Measurements from ENCODE around the gene KCNG2.

KCNG2 gene

GRCh38 chr18:79792988-79793355 is 4.8 kb upstream of the KCNG2 start:
- no peak overlapping the region for H3K27ac ChIP-seq
- no peak for TF ChIP-seq CTCF (conservative IDR thresholded peaks at IDR 0.05)
- no peak for TF ChIP-seq ZFX (IDR thresholded peaks at IDR 0.05)

- TF ChIP-seq ZFX (IDR thresholded peaks at IDR 0.05) (no peak), CTCF (conservative IDR thresholded peaks at IDR 0.05) (no peak)
- no peak overlapping the region for H3K27ac ChIP-seq
These were observed 2.9 kb upstream of the KCNG2 start for GRCh38 chr18:79794846-79795245.

GRCh38 chr18:79795446-79795845 is 2.3 kb upstream of the KCNG2 start:
- H3K27ac ChIP-seq: no peak overlapping the region

GRCh38 chr18:79796016-79796415 is 1.7 kb upstream of the KCNG2 start:
- TF ChIP-seq ZFX (IDR thresholded peaks at IDR 0.05): no peak
- TF ChIP-seq CTCF (conservative IDR thresholded peaks at IDR 0.05): no peak
- H3K27ac ChIP-seq: no peak overlapping the region

More at GRCh38 chr18:79795446-79795845, 2.3 kb upstream of the KCNG2 start:
- TF ChIP-seq CTCF (conservative IDR thresholded peaks at IDR 0.05) (no peak), ZFX (IDR thresholded peaks at IDR 0.05) (no peak)

GRCh38 chr18:79796531-79797405 is 970 bp upstream of the KCNG2 start:
- TF ChIP-seq CTCF (conservative IDR thresholded peaks at IDR 0.05) (no peak), ZFX (IDR thresholded peaks at IDR 0.05) (no peak)
- H3K27ac ChIP-seq: no peak overlapping the region

- TF ChIP-seq CTCF (conservative IDR thresholded peaks at IDR 0.05): no peak
- no peak for TF ChIP-seq ZFX (IDR thresholded peaks at IDR 0.05)
- no peak overlapping the region for H3K27ac ChIP-seq
These were observed 734 bp downstream of the KCNG2 start for GRCh38 chr18:79798346-79798998.

- no peak overlapping the region for H3K27ac ChIP-seq
- TF ChIP-seq CTCF (conservative IDR thresholded peaks at IDR 0.05) (no peak), ZFX (IDR thresholded peaks at IDR 0.05) (no peak)
These were observed 1.2 kb downstream of the KCNG2 start for GRCh38 chr18:79798999-79799370.
